Measurements from ENCODE around the gene DAPK2.

GRCh38 chr15:63953524-63953923 lies 92.8 kb downstream of the DAPK2 start:
- TF ChIP-seq, protein P1, sequence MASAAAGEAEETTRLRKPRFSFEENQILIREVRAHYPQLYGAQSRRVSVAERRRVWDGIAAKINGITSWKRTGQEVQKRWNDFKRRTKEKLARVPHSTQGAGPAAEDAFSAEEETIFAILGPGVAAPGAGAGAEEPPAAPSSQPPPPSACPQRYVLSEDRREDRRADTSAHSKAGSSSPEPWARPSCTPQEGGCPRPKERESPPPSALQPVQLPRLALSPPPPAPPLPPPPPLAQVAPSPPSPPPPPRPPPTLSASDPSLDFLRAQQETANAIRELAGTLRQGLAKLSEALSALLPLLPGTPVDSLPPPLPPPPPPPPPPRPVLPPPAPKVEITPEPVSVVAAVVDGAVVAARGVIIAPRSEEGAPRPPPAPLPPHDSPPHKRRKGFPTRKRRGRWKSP (CRISPR knock-in tag; IDR thresholded peaks at IDR 0.05) = no peak
- TF ChIP-seq KLF11 (CRISPR knock-in tag; IDR thresholded peaks at IDR 0.05) = no peak
- TF ChIP-seq ZBTB26 (CRISPR knock-in tag; IDR thresholded peaks at IDR 0.05; ENCODE audit: borderline replicate concordance) = no peak
- TF ChIP-seq AKAP8 (CRISPR knock-in tag; IDR thresholded peaks at IDR 0.05) = no peak
- TF ChIP-seq, protein P2, sequence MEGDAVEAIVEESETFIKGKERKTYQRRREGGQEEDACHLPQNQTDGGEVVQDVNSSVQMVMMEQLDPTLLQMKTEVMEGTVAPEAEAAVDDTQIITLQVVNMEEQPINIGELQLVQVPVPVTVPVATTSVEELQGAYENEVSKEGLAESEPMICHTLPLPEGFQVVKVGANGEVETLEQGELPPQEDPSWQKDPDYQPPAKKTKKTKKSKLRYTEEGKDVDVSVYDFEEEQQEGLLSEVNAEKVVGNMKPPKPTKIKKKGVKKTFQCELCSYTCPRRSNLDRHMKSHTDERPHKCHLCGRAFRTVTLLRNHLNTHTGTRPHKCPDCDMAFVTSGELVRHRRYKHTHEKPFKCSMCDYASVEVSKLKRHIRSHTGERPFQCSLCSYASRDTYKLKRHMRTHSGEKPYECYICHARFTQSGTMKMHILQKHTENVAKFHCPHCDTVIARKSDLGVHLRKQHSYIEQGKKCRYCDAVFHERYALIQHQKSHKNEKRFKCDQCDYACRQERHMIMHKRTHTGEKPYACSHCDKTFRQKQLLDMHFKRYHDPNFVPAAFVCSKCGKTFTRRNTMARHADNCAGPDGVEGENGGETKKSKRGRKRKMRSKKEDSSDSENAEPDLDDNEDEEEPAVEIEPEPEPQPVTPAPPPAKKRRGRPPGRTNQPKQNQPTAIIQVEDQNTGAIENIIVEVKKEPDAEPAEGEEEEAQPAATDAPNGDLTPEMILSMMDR (CRISPR knock-in tag; IDR thresholded peaks at IDR 0.05) = no peak
- no peak for TF ChIP-seq AGO2 (optimal IDR thresholded peaks at IDR 0.05; ENCODE audit: low read depth, low read length)
- no peak for TF ChIP-seq ZBTB10 (CRISPR knock-in tag; IDR thresholded peaks at IDR 0.05; ENCODE audit: borderline replicate concordance)
- TF ChIP-seq POLR2A (IDR thresholded peaks at IDR 0.05; ENCODE audit: insufficient read depth in 1 of 2, low read depth in 2 of 2, low read length in 2 of 2) = no peak
- no peak for TF ChIP-seq FOXM1 (CRISPR knock-in tag; IDR thresholded peaks at IDR 0.05)
- TF ChIP-seq U2AF1 (optimal IDR thresholded peaks at IDR 0.05; ENCODE audit: low read depth, low read length) = no peak

All from HepG2 (cell line).